ENCODE data around the gene KIAA0930.
A peak's percentile ranks its signal among the peaks of the same experiment; 100 is the strongest.
"Not testable (repeated sequence)": the region's sequence is repeated elsewhere in the genome, so short reads cannot be mapped to it uniquely, and the experiment has no call there.

Gene KIAA0930

GRCh38 chr22:45262931-45263462, 22.3 kb upstream of the KIAA0930 start:
- DNase-seq: no peak

- peak; percentile 75 for DNase-seq
Measured at GRCh38 chr22:45262195-45262930, 21.7 kb upstream of the KIAA0930 start.

- no peak for DNase-seq
Measured at GRCh38 chr22:45261407-45262088, 20.9 kb upstream of the KIAA0930 start.

- not testable (repeated sequence) for DNase-seq
Measured at GRCh38 chr22:45260395-45260759, 19.7 kb upstream of the KIAA0930 start.

GRCh38 chr22:45259754-45260394, 19.2 kb upstream of the KIAA0930 start:
- no peak for DNase-seq

DNA sequence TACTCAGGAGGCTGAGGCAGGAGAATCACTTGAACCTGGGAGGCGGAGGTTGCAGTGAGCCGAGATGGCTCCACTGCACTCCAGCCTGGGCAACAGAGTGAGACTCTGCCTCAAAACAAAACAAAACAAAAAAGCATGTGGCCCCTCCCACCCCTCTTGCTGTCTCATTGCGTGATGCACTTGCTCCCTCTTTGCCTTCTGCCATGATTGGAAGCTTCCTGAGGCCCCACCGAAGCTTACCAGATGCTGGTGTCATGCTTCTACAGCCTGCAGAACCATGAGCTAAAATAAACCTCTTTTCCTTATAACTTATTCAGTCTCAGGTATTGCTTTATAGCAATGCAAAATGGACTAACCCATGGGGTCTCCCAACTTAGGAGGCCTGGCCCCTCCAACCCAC, 17.2 kb upstream of the KIAA0930 start:
- DNase-seq: not testable (repeated sequence)

- DNase-seq: no peak
Measured at GRCh38 chr22:45254789-45255278, 14.1 kb upstream of the KIAA0930 start.

DNA sequence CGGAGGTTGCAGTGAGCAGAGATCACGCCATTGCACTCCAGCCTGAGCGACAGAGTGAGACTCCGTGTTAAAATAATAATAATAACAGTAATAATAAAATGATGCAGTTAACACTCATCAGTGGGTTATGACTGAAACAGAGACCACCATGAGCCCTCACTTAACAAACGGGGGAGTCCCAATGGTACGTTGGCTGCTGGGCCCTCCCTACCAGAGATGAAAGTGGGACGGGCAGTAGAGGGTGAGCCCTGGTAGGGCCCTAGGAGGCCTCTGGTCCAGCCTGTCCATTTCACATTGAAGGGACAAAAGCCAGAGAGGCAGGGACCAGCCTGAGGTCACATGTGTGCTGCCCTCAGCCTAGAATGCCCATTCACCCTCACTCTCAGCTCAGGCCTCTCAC, 13.7 kb upstream of the KIAA0930 start:
- no peak for DNase-seq

- no peak for DNase-seq
Measured at GRCh38 chr22:45253039-45253641, 12.4 kb upstream of the KIAA0930 start.

- no peak for DNase-seq
Measured at GRCh38 chr22:45251825-45252224, 11.1 kb upstream of the KIAA0930 start.

GRCh38 chr22:45248832-45249561, 8.3 kb upstream of the KIAA0930 start:
- DNase-seq: no peak

GRCh38 chr22:45246060-45246985, 5.6 kb upstream of the KIAA0930 start:
- no peak for DNase-seq

DNA sequence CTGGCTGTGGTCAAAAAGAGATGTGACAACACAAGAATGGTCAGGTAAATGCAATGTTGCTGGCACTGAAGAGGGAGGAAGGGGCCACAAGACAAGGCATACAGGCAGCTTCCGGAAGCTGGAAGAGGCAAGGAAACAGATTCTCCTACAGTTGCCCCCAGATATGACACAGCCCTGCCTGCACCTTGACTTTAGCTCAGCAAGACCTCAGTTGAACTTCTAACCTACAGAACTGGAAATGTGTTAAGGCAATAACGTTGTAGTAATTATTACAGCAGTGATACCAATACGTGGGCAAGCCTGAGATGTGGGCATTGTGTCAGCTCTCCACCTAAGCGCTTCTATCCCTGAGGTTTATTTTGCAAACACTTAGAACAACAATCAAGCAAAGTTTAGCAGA, 4.2 kb upstream of the KIAA0930 start:
- no peak for DNase-seq

- no peak for DNase-seq
Measured at GRCh38 chr22:45242778-45243191, 2.1 kb upstream of the KIAA0930 start.

DNA sequence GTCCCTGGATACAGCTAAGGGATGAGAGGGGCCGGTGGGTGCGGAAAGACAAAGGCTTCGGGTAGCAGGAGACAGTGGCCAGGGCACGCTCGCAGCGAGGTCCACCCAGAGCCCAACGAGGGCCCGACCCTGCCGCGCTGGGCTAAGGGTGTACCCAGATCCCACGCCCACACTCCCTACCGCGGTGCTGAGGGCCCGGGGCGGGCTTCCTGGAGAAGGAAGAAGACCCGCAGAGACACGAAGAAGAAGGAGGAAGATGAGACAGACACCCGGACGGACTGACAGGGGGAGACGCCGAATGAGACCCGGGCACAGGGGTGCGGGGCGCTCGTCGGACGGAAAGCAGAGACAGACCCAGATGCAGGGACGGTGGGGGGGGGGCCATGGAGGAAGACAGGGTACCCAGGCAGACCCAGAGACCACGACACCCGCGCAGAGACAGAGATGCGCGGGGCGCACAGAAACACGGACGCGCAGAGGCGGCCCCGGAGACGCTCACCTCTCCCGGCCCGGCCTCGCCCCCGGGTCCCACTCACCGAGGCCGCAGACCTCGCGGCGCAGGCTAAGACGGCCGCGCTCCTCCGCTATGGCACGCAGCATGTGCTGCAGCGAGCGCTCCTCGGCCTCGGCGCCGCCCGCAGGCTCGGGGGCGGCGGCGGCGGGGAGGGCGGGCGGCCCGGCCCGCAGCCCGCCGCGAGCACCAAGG, 437 bp downstream of the KIAA0930 start:
- peak; percentile 56 for DNase-seq

- no peak for DNase-seq
Measured at GRCh38 chr22:45239681-45240051, 1.0 kb downstream of the KIAA0930 start.

DNA sequence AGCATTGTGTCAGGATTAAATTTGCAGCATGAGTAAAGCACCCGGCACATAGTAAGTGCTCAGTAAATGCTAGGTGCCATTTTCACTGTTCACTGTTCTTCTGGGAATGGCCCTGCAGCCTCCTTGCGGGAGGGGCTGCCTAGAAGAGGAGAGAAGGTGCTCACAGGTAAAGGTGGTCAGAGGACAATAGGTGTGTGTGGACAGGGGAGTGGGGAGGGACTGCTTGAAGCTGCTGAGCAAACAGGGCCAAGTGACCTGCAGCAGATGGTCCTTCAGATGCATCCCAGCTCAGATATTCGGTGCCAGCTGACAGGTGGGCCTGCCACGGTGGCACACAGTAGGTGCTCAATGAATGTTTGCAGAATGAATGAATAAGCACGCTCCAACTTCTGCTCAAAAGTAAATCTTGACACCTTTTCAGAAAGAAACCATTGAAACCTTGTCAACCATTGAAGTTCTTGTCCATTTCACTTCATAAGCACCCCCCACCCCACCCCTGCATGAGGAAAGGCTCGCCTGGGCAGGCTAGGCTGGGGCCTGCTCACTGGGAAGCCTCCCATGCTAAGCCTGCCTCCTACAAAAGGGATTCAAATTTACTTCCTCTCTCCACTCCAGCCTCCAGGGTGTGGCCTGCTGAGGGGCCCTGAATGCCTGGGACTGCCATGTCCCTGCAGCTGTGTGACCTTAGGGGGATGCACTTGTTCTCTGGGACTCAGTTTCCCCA, 1.6 kb downstream of the KIAA0930 start:
- DNase-seq: peak; percentile 59

DNA sequence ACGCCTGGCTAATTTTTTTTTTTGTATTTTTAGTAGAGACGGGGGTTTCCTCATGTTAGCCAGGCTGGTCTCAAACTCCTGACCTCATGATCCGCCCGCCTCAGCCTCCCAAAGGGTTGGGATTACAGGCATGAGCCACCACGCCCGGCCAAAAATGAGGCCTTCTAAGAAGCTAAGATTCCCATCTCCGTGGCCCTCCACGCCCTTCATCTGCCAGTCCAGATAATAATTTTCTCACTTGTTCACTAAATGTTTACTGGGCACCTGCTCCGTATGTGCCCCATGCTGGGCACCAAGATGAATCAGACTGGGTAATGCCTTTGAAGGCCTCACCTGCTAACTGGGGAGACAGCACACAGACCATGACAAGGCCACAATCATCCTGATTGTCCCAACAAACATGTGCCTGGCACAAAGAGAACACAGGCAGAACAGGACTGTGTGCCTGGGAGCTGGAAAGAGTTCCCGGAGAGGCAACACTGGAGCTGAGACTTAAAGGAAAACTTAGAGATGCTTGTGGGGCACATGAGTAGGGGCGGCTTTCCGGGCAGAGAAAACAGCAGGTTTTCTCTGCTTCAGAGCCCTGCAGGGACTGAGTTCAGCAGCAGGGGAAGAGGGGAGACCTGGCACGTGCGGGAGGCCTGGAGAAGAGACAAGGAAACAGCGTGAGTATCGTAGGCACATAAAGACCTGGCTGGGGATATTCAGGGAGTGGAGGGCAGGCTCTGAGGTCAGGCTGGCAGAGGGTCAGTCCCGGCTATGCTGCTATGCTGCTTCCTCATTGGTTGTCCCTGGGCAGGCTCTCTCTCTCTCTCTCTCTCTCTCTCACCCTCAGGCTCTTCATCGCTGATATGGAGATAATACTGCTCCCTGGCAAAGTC, 2.4 kb downstream of the KIAA0930 start:
- no peak for DNase-seq

Measured in suppressor macrophage treated with lipopolysaccharide for 4 hours (primary cell).